SK-MEL-5 (cell line): ENCODE measurements around the gene HSPG2. TPM values are rescaled to one million over a fixed set of nuclear protein-coding genes. Genes with fewer than 3 reads are reported as not detected.
"Not testable (repeated sequence)": the region's sequence is repeated elsewhere in the genome, so short reads cannot be mapped to it uniquely, and the experiment has no call there.

Experiments used
- DNase-seq: peaks from one replicate; pipeline ENCODE4 v3.0.0-alpha.2; 2016; ENCODE audit warnings: low read depth, low spot score
- in situ Hi-C: cut with HindIII; loops from 2 replicates; pipeline ENCODE4 v1.10.0; 2016; ENCODE audit warnings: low sequenced_read_pairs, high pct_unique_total_duplicates, low pct_unique_long_range_greater_than_20kb
- total RNA-seq: library from RNA; depleted of rRNA; stranded (reverse); fragments of >200 nt; shearing (Covaris generic); gene quantifications from 2 replicates; pipeline ENCODE4 v1.2.3, GENCODE V29; 2014

The HSPG2 gene
- total RNA-seq, 1 experiment from 2014 or later: 7.2 TPM

- no peak for DNase-seq
Observed at GRCh38 chr1:21909787-21910503, 27.2 kb downstream of the HSPG2 start.

GRCh38 chr1:21909286-21909759 lies 27.8 kb downstream of the HSPG2 start:
- in situ Hi-C loops: no loop called here
- no peak for DNase-seq

More at GRCh38 chr1:21909787-21910503, 27.2 kb downstream of the HSPG2 start:
- in situ Hi-C loops: no loop called here

- in situ Hi-C loops, DNase-seq: not testable (repeated sequence)
Observed at GRCh38 chr1:21907737-21908534, 29.2 kb downstream of the HSPG2 start.

GRCh38 chr1:21907079-21907418 lies 30.1 kb downstream of the HSPG2 start:
- in situ Hi-C loops: no loop called here
- DNase-seq: no peak

GRCh38 chr1:21906173-21907078 lies 30.7 kb downstream of the HSPG2 start:
- no peak for DNase-seq
- in situ Hi-C loops: no loop called here

GRCh38 chr1:21904704-21905520 lies 32.2 kb downstream of the HSPG2 start:
- in situ Hi-C loops: no loop called here
- DNase-seq: no peak

GRCh38 chr1:21904454-21904703 lies 32.7 kb downstream of the HSPG2 start:
- DNase-seq: no peak
- in situ Hi-C loops: no loop called here

- no peak for DNase-seq
- in situ Hi-C loops: no loop called here
Observed at GRCh38 chr1:21903638-21904453, 33.3 kb downstream of the HSPG2 start.

GRCh38 chr1:21902026-21903012 lies 34.8 kb downstream of the HSPG2 start:
- DNase-seq: no peak
- in situ Hi-C loops: no loop called here

- in situ Hi-C loops: no loop called here
- no peak for DNase-seq
Observed at GRCh38 chr1:21901473-21901847, 35.6 kb downstream of the HSPG2 start.

- in situ Hi-C loops: no loop called here
- DNase-seq: no peak
Observed at GRCh38 chr1:21900766-21901472, 36.2 kb downstream of the HSPG2 start.

GRCh38 chr1:21899987-21900386 lies 37.1 kb downstream of the HSPG2 start:
- in situ Hi-C loops: no loop called here
- DNase-seq: no peak

- no peak for DNase-seq
- in situ Hi-C loops: no loop called here
Observed at GRCh38 chr1:21899267-21899810, 37.8 kb downstream of the HSPG2 start.

GRCh38 chr1:21898326-21899200 lies 38.5 kb downstream of the HSPG2 start:
- DNase-seq: no peak

More at GRCh38 chr1:21898326-21899200, 38.5 kb downstream of the HSPG2 start:
- in situ Hi-C loops: no loop called here
